PFSK-1 (cell line): ENCODE measurements around the gene RPUSD2.

Experiments used
- FOXP2 ChIP-seq: optimal IDR thresholded peaks from 2 replicates; pipeline ENCODE3; 2011; ENCODE audit warnings: borderline replicate concordance, control low read depth, inconsistent platforms; ENCODE audit not compliant: insufficient read depth; ENCODE audit errors: extremely low read length, extremely low read depth
- POLR2AphosphoS5 ChIP-seq: IDR thresholded peaks from 2 replicates; pipeline ENCODE4 v1.6.1; 2012; ENCODE audit warnings: low read depth, mild to moderate bottlenecking, control low read depth, low read length, moderate library complexity
- REST ChIP-seq, 2 experiments: IDR thresholded peaks; 2 replicates each; pipeline versions ENCODE4 v1.6.1 to v1.8.0; 2011 to 2012; ENCODE audit warnings: low read depth in 2 of 2, low read length in 2 of 2, control low read depth in 1 of 2, inconsistent platforms in 1 of 2, mild to moderate bottlenecking in 1 of 2, moderate library complexity in 1 of 2; ENCODE audit not compliant: insufficient read depth in 1 of 2
- SIN3A ChIP-seq: IDR thresholded peaks from 2 replicates; pipeline ENCODE4 v1.6.1; 2012; ENCODE audit warnings: mild to moderate bottlenecking, low read length, moderate library complexity, borderline replicate concordance; ENCODE audit not compliant: insufficient read depth
- TAF1 ChIP-seq: IDR thresholded peaks from 2 replicates; pipeline ENCODE4 v1.6.1; 2012; ENCODE audit warnings: low read length, control low read depth, borderline replicate concordance; ENCODE audit not compliant: insufficient read depth

Gene RPUSD2

GRCh38 chr15:40534371-40534770 is 34.7 kb upstream of the RPUSD2 start:
- TF ChIP-seq REST (IDR thresholded peaks at IDR 0.05; ENCODE audit: insufficient read depth in 1 of 2, low read depth in 2 of 2, low read length in 2 of 2): no peak
- TF ChIP-seq FOXP2: no peak
- no peak for TF ChIP-seq POLR2AphosphoS5
- no peak for TF ChIP-seq SIN3A
- TF ChIP-seq TAF1: no peak

GRCh38 chr15:40536501-40536900 is 32.6 kb upstream of the RPUSD2 start:
- TF ChIP-seq FOXP2 (no peak), REST (IDR thresholded peaks at IDR 0.05; ENCODE audit: insufficient read depth in 1 of 2, low read depth in 2 of 2, low read length in 2 of 2) (no peak), POLR2AphosphoS5 (no peak), TAF1 (no peak), SIN3A (no peak)

GRCh38 chr15:40538976-40539375 is 30.1 kb upstream of the RPUSD2 start:
- TF ChIP-seq TAF1: no peak
- TF ChIP-seq POLR2AphosphoS5: no peak
- no peak for TF ChIP-seq FOXP2
- no peak for TF ChIP-seq REST (IDR thresholded peaks at IDR 0.05; ENCODE audit: insufficient read depth in 1 of 2, low read depth in 2 of 2, low read length in 2 of 2)

GRCh38 chr15:40543082-40543481 is 26.0 kb upstream of the RPUSD2 start:
- TF ChIP-seq SIN3A (no peak), FOXP2 (no peak), REST (IDR thresholded peaks at IDR 0.05; ENCODE audit: insufficient read depth in 1 of 2, low read depth in 2 of 2, low read length in 2 of 2) (no peak), POLR2AphosphoS5 (no peak), TAF1 (no peak)
